H1 (cell line): ENCODE results near the gene ASXL2. TPM values are rescaled to one million over a fixed set of nuclear protein-coding genes. Genes with fewer than 3 reads are reported as not detected.

Experiments
- CTCF ChIA-PET: fragments of 300-600 bp; sonication (Branson Sonifier 250); formaldehyde crosslinking; loops from one replicate; lab custom pipeline; 2021; ENCODE audit not compliant: partially characterized antibody; lab: Charles Lee
- POLR2A ChIA-PET: fragments of 300-600 bp; sonication (Branson Sonifier 250); formaldehyde crosslinking; loops from one replicate; lab custom pipeline; 2021; ENCODE audit warnings: inconsistent platforms; ENCODE audit not compliant: partially characterized antibody; lab: Charles Lee
- DNase-seq, 2 experiments: peaks; one replicate each; pipeline versions ENCODE4 v3.0.0 to v3.0.0-alpha.2; 2010 to 2022; ENCODE audit warnings: low spot score in 2 of 2, low read depth in 1 of 2, mixed read lengths in 1 of 2
- FAIRE-seq: peaks from 2 replicates; lab custom pipeline; 2011; peaks lifted over from hg19 to GRCh38; lab: Jason Lieb, UNC
- H2AFZ ChIP-seq: 2 replicates; pipeline ENCODE4 v1.8.1; 2012; ENCODE audit warnings: low read length, inconsistent platforms
- H2AK5ac ChIP-seq: 2 replicates; pipeline ENCODE4 v1.6.1; 2013; ENCODE audit warnings: low read depth, low read length
- H2BK120ac ChIP-seq: replicated peaks from 2 replicates; pipeline ENCODE3; 2013; ENCODE audit warnings: low read depth, low read length, inconsistent platforms
- H2BK12ac ChIP-seq: 2 replicates; pipeline ENCODE4 v1.6.1; 2013; ENCODE audit warnings: low read depth, low read length
- H2BK15ac ChIP-seq: 2 replicates; pipeline ENCODE4 v1.6.1; 2013; ENCODE audit warnings: low read length
- H2BK20ac ChIP-seq: 2 replicates; pipeline ENCODE4 v1.6.1; 2013; ENCODE audit warnings: low read length
- H2BK5ac ChIP-seq: 2 replicates; pipeline ENCODE4 v1.6.1; 2013; ENCODE audit warnings: low read depth, low read length
- H3K14ac ChIP-seq: 2 replicates; pipeline ENCODE4 v1.6.1; 2013; ENCODE audit warnings: inconsistent platforms; ENCODE audit not compliant: insufficient read length
- H3K18ac ChIP-seq: 2 replicates; pipeline ENCODE4 v1.6.1; 2013; ENCODE audit warnings: low read length; ENCODE audit errors: extremely low read depth
- H3K23ac ChIP-seq: 2 replicates; pipeline ENCODE4 v1.6.1; 2013; ENCODE audit warnings: inconsistent platforms; ENCODE audit not compliant: insufficient read length
- H3K23me2 ChIP-seq: 2 replicates; pipeline ENCODE4 v1.6.1; 2013; ENCODE audit warnings: low read depth, low read length
- H3K27ac ChIP-seq: 2 replicates; pipeline ENCODE4 v1.6.1; 2011; ENCODE audit warnings: low read depth, low read length, inconsistent platforms
- H3K27me3 ChIP-seq, 4 experiments: replicated peaks in 1 of 4; 1 replicate in 1 of 4; 2 replicates in 3 of 4; pipeline versions ENCODE4 v1.6.1 to v1.8.1; 2011 to 2013; ENCODE audit warnings: low read length in 3 of 4, mild to moderate bottlenecking in 3 of 4, inconsistent platforms in 2 of 4, mixed read lengths in 2 of 4, moderate library complexity in 1 of 4; ENCODE audit not compliant: control insufficient read depth in 3 of 4, insufficient read depth in 3 of 4; ENCODE audit errors: extremely low read depth in 1 of 4
- H3K36me3 ChIP-seq, 4 experiments: 2 replicates each; pipeline versions ENCODE4 v1.6.1 to v1.8.1; 2011 to 2013; ENCODE audit warnings: mild to moderate bottlenecking in 4 of 4, low read length in 3 of 4, moderate library complexity in 2 of 4, control low read depth in 1 of 4, inconsistent platforms in 1 of 4; ENCODE audit not compliant: insufficient read depth in 4 of 4, control insufficient read depth in 2 of 4
- H3K4ac ChIP-seq: replicated peaks from 2 replicates; pipeline ENCODE3; 2013; ENCODE audit warnings: low read length, low read depth, mixed read lengths, inconsistent platforms; ENCODE audit not compliant: insufficient read length
- H3K4me1 ChIP-seq, 4 experiments: replicated peaks in 1 of 4; 1 replicate in 1 of 4; 2 replicates in 3 of 4; pipeline versions ENCODE4 v1.6.1 to v1.8.1; 2011 to 2013; ENCODE audit warnings: low read length in 3 of 4, inconsistent platforms in 2 of 4, mixed read lengths in 1 of 4; ENCODE audit not compliant: insufficient read depth in 4 of 4, control insufficient read depth in 3 of 4
- H3K4me2 ChIP-seq, 2 experiments: 2 replicates each; pipeline versions ENCODE4 v1.6.1 to v1.8.1; 2011 to 2013; ENCODE audit warnings: low read depth in 2 of 2, low read length in 2 of 2, control low read depth in 1 of 2, inconsistent platforms in 1 of 2, mild to moderate bottlenecking in 1 of 2; ENCODE audit not compliant: insufficient read depth in 1 of 2
- H3K4me3 ChIP-seq, 4 experiments: fragments of 200-600, 300-600 bp in 1 of 4; sonication (generic), shearing (Covaris generic), sonication (Bioruptor Twin) in 1 of 4; 2 replicates each; pipeline versions ENCODE4 v1.5.1 to v1.8.1; 2011 to 2016; ENCODE audit warnings: low read length in 4 of 4, low read depth in 3 of 4, control low read depth in 2 of 4, inconsistent platforms in 2 of 4, mild to moderate bottlenecking in 2 of 4, mixed read lengths in 1 of 4, moderate library complexity in 1 of 4; ENCODE audit not compliant: insufficient read depth in 2 of 4; ENCODE audit errors: extremely low read depth in 1 of 4
- H3K56ac ChIP-seq: replicated peaks from 2 replicates; pipeline ENCODE3; 2013; ENCODE audit warnings: low read depth, mild to moderate bottlenecking, mixed read lengths, low read length, inconsistent platforms; ENCODE audit not compliant: insufficient read length
- H3K79me1 ChIP-seq: 2 replicates; pipeline ENCODE4 v1.6.1; 2013; ENCODE audit warnings: low read depth, low read length, control low read depth
- H3K79me2 ChIP-seq, 2 experiments: 2 replicates each; pipeline versions ENCODE4 v1.6.1 to v1.8.1; 2012 to 2013; ENCODE audit warnings: low read length in 2 of 2, mild to moderate bottlenecking in 2 of 2, inconsistent platforms in 1 of 2; ENCODE audit not compliant: insufficient read depth in 2 of 2, control insufficient read depth in 1 of 2
- H3K9ac ChIP-seq, 4 experiments: replicated peaks in 1 of 4; 1 replicate in 1 of 4; 2 replicates in 3 of 4; pipeline versions ENCODE4 v1.6.1 to v1.8.1; 2011 to 2013; ENCODE audit warnings: low read depth in 3 of 4, low read length in 3 of 4, control low read depth in 2 of 4, mild to moderate bottlenecking in 2 of 4, moderate library complexity in 2 of 4, inconsistent platforms in 1 of 4; ENCODE audit errors: extremely low read depth in 1 of 4
- H3K9me3 ChIP-seq, 2 experiments: 2 replicates each; pipeline versions ENCODE4 v1.6.1 to v1.8.1; 2012 to 2013; ENCODE audit warnings: mild to moderate bottlenecking in 2 of 2, moderate library complexity in 2 of 2, control low read depth in 1 of 2, inconsistent platforms in 1 of 2, low read depth in 1 of 2, low read length in 1 of 2, mixed read lengths in 1 of 2; ENCODE audit not compliant: insufficient read depth in 2 of 2
- H4K20me1 ChIP-seq, 2 experiments: replicated peaks in 1 of 2; 2 replicates each; pipeline versions ENCODE3 to v1.8.1; 2011 to 2013; ENCODE audit warnings: inconsistent platforms in 2 of 2, low read length in 2 of 2, mild to moderate bottlenecking in 1 of 2; ENCODE audit not compliant: insufficient read depth in 2 of 2, control insufficient read depth in 1 of 2
- H4K5ac ChIP-seq: 2 replicates; pipeline ENCODE4 v1.6.1; 2013; ENCODE audit warnings: low read length, low read depth, mixed read lengths, inconsistent platforms; ENCODE audit not compliant: insufficient read length
- H4K8ac ChIP-seq: 2 replicates; pipeline ENCODE4 v1.8.0; 2013; ENCODE audit warnings: mild to moderate bottlenecking, moderate library complexity, low read length, inconsistent platforms; ENCODE audit not compliant: insufficient read depth; ENCODE audit errors: extremely low read depth
- H4K91ac ChIP-seq: replicated peaks from 2 replicates; pipeline ENCODE3; 2013; ENCODE audit warnings: low read length, mixed read lengths, inconsistent platforms; ENCODE audit not compliant: insufficient read length
- JUN ChIP-seq: IDR thresholded peaks from 2 replicates; pipeline ENCODE4 v1.6.1; 2011; ENCODE audit warnings: low read depth, mild to moderate bottlenecking, improper control_type of control experiment, low read length
- NANOG ChIP-seq: IDR thresholded peaks from 2 replicates; pipeline ENCODE4 v1.6.1; 2011; ENCODE audit warnings: low read length, low read depth, mild to moderate bottlenecking, inconsistent platforms; ENCODE audit not compliant: insufficient read depth, poor library complexity, severe bottlenecking
- SP2 ChIP-seq: IDR thresholded peaks from 2 replicates; pipeline ENCODE4 v1.6.1; 2012; ENCODE audit warnings: mild to moderate bottlenecking, low read length, inconsistent platforms
- TBP ChIP-seq: IDR thresholded peaks from 2 replicates; pipeline ENCODE4 v1.6.1; 2011; ENCODE audit warnings: low read depth, low read length, improper control_type of control experiment
- WGBS, 2 experiments: shearing (Covaris generic) in 1 of 2; methylation state at CpG; one replicate each; pipeline versions ENCODE4 v1.1.6 to v1.1.7; 2013 to 2015; ENCODE audit warnings: low lambda C conversion rate in 2 of 2, mixed read lengths in 2 of 2, inconsistent platforms in 1 of 2, low coverage in 1 of 2, missing lambda C conversion rate in 1 of 2; ENCODE audit not compliant: insufficient replicate concordance in 2 of 2, insufficient coverage in 1 of 2, insufficient read length in 1 of 2; ENCODE audit errors: extremely low coverage in 1 of 2, missing lambda C conversion rate in 1 of 2; 5-methylcytosine and 5-hydroxymethylcytosine counted together
- polyA plus RNA-seq, 7 experiments: library from polyadenylated mRNA; depleted of rRNA in 3 of 7; stranded (reverse) in 5 of 7; unstranded in 2 of 7; fragments of >200 nt in 5 of 7; fragments of 200-250 nt in 2 of 7; gene quantifications; 1 replicate in 5 of 7; 2 replicates in 1 of 7; 4 replicates in 1 of 7; pipeline versions ENCODE4 v1.2.1 to v1.2.3, GENCODE V29; 2011 to 2013; ENCODE audit warnings: missing spikeins in 2 of 7, mixed read lengths in 2 of 7
- total RNA-seq: library from RNA; stranded (reverse); fragmentation: NEBNext Ultra II Directional; extraction: Animal tissue kit (Norgen Biotek cat#: 25700); gene quantifications from 2 replicates; pipeline ENCODE4 v1.2.1, GENCODE V29; 2021

The ASXL2 gene
- total and polyA plus RNA-seq, 2 of the 8 experiments (the other 6 are each of a cell fraction or from before 2014, with no cell fraction given): 7.2 to 41.3 TPM

DNA sequence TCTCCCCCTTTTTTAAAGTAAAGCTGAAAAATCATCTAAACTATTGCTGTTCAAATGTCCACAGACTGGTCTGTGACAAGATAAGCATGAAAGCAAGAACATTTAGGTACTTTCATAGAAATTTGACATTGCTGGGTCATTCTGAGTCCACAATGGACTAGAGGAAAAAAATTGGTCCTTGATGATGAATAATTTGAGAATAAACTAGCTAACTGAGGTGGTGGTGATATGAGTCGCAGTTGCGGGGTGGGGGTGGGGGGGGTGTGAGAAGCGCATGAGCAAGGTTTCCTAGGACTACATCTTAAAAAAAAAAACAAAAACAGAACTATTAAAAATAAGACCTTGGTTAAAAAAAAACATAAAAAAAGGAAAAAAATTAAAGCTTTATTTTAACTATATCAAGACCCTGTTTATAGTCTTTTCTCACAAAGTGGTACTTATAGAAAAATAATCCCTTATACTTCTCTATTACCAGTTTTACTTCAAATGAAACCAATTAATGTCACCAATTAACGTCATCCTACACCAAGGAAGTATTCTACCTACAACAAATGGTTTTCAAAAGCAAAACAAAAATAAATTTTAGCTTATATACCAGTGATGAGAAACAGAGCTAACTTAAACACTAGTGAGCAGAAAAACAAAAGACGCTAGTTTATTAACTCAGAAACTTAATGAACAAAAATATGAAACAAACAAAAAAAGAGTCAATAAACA is 88.1 kb downstream of the ASXL2 start:
- Histone ChIP-seq H2BK12ac (no peak overlapping the region), H2BK15ac (no peak overlapping the region), H3K9me3 (no peaks in the 10 kb centered on the region), H2BK120ac (no peak overlapping the region), H3K4me1 (no peaks in the 10 kb centered on the region), H4K8ac (no peak overlapping the region), H3K4me3 (no peak overlapping the region), H3K36me3 (no peaks in the 10 kb centered on the region; a peak in 3 of 8 replicates), H3K9ac (no peak overlapping the region), H3K79me2 (no peaks in the 10 kb centered on the region), H3K27ac (no peak overlapping the region), H3K79me1 (no peaks in the 10 kb centered on the region), H3K4ac (no peak overlapping the region), H3K18ac (no peak overlapping the region), H2AK5ac (no peak overlapping the region), H3K23me2 (no peaks in the 10 kb centered on the region), H3K23ac (no peak overlapping the region), H3K14ac (no peak overlapping the region), H2BK5ac (no peak overlapping the region), H3K56ac (no peak overlapping the region), H4K20me1 (no peaks in the 10 kb centered on the region), H4K5ac (no peak overlapping the region), H2BK20ac (no peak overlapping the region), H4K91ac (no peak overlapping the region), H3K27me3 (no peaks in the 10 kb centered on the region), H3K4me2 (no peak overlapping the region), H2AFZ (no peak overlapping the region)
- ChIA-PET CTCF (interaction anchor here (0.7 to 1.2 kb wide), 2 partner anchors 11 to 713 kb away, joined by 3 read pairs; no protein-coding TSS in a partner anchor), POLR2A (no interaction called here)
- no peak for FAIRE-seq
- no peak for DNase-seq
- WGBS, 2 experiments: 97% methylated on average over 4 of the region's 5 CpGs; no CpG with 5 or more reads in 1 of the 2 experiments
- TF ChIP-seq NANOG (no peak), SP2 (no peak), TBP (no peak), JUN (no peak)
